ENCODE data around the gene LEFTY1.

Gene LEFTY1

DNA sequence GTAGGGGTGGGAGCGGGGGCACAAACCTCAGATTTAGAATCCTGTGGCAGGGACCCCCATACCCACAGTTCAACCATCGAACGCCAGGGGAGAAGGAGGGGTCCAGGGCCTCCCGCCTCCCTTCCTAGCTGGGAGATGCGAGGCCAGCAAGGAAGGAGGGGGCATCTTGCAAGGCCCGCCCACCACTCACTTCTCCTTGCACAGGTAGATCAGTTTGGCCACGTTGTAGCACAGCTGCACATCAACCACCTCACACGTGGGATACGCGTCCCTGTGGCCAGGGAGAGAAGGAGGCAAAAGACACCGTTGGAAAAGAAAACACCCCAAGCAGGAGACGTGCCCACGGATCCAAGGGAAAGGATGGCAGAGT lies 26.4 kb downstream of the LEFTY1 start:
- no peak overlapping the region for H3K27ac ChIP-seq (ENCODE audit: low read depth in 2 of 2, low read length in 2 of 2)
- no peaks in the 10 kb centered on the region for H3K9me3 ChIP-seq (ENCODE audit: control insufficient read depth in 2 of 2, low read length in 2 of 2)
- H3K27me3 ChIP-seq (ENCODE audit: control insufficient read depth in 2 of 2, insufficient read depth in 2 of 2, low read length in 2 of 2) = no peaks in the 10 kb centered on the region
- H3K4me1 ChIP-seq (ENCODE audit: control insufficient read depth in 2 of 2, insufficient read depth in 2 of 2, low read length in 2 of 2) = peaks cover 2 to 8% of the 10 kb centered on the region in 2 donors
- no peak overlapping the region for H3K4me3 ChIP-seq (ENCODE audit: low read length in 2 of 2)
- H3K9ac ChIP-seq (ENCODE audit: low read depth in 1 of 2, low read length in 2 of 2) = no peak overlapping the region
- peaks cover 66 to 79% of the 10 kb centered on the region in 2 donors for H3K36me3 ChIP-seq (ENCODE audit: control insufficient read depth in 2 of 2, insufficient read depth in 2 of 2, low read length in 2 of 2)

DNA sequence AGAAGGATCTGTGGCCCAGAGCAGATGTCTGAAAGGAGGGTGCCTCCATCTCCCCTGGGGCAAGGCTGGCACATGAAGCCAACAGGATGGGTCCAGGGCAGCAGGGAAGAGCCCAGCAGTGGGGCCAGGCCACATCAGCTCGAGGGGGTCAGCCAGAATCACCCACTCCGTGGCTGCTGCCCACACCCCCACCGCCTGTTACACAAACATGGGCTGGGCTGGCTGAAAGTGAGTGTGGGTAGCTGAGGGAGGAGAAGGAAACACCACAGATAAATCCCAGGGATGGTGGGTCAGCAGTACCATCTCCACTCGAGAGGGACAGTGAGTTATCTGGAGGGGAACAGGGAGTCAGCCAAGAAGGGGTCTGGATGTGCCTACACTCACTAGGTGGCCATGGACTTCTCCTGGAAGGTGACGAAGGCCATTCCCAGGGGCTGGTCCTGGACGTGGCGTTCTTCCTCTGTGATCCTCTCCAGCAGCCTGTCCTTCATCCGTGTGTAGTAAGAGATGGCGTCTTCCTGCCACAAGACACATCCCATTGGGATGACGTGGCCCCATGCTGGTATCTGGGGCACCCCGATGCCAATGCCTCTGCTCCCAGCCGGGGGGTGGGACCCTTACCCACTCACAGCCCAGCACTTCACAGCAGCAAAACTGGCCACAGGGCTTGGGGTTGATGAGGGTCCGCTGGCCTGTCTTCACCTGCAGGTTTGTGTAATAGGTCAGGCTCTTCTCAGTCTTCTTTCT lies 26.9 kb downstream of the LEFTY1 start:
- Histone ChIP-seq H3K4me1 (ENCODE audit: control insufficient read depth in 2 of 2, insufficient read depth in 2 of 2, low read length in 2 of 2) (peaks cover 2 to 8% of the 10 kb centered on the region in 2 donors), H3K27ac (ENCODE audit: low read depth in 2 of 2, low read length in 2 of 2) (no peak overlapping the region), H3K4me3 (ENCODE audit: low read length in 2 of 2) (no peak overlapping the region), H3K36me3 (ENCODE audit: control insufficient read depth in 2 of 2, insufficient read depth in 2 of 2, low read length in 2 of 2) (peaks cover 62 to 76% of the 10 kb centered on the region in 2 donors), H3K27me3 (ENCODE audit: control insufficient read depth in 2 of 2, insufficient read depth in 2 of 2, low read length in 2 of 2) (no peaks in the 10 kb centered on the region), H3K9me3 (ENCODE audit: control insufficient read depth in 2 of 2, low read length in 2 of 2) (no peaks in the 10 kb centered on the region), H3K9ac (ENCODE audit: low read depth in 1 of 2, low read length in 2 of 2) (no peak overlapping the region)

DNA sequence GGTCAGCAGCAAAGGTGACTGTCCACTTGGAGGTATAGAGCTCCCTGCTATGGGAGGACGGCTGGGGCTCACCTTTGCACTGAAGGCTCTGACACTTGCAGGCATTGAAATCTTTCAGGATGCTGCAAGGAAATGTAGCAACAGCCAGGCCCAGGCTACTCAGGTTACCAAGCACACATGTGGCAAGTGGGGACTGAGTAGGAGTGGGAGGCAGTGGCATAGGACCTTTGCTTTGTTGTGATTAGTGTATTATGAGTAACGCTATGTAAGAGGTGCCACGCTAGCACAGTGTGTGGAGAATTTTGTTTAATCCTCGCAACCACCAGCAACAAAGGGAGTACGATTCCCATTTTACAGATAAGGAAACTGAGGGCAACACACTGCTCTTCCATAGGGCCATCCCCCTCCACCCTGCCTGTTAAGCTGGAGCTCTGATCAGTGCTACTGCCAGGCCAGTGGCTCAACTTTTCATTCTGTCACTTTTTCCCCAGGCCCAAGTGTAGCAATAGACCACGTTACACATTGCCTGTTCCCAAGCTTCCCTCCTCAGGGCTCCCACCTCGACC lies 28.0 kb downstream of the LEFTY1 start:
- H3K4me3 ChIP-seq (ENCODE audit: low read length in 2 of 2) = no peak overlapping the region
- H3K9ac ChIP-seq (ENCODE audit: low read depth in 1 of 2, low read length in 2 of 2) = no peak overlapping the region
- no peaks in the 10 kb centered on the region for H3K27me3 ChIP-seq (ENCODE audit: control insufficient read depth in 2 of 2, insufficient read depth in 2 of 2, low read length in 2 of 2)
- H3K27ac ChIP-seq (ENCODE audit: low read depth in 2 of 2, low read length in 2 of 2) = no peak overlapping the region
- H3K4me1 ChIP-seq (ENCODE audit: control insufficient read depth in 2 of 2, insufficient read depth in 2 of 2, low read length in 2 of 2) = peaks cover 2 to 5% of the 10 kb centered on the region in 2 donors
- H3K9me3 ChIP-seq (ENCODE audit: control insufficient read depth in 2 of 2, low read length in 2 of 2) = no peaks in the 10 kb centered on the region
- peaks cover 63 to 76% of the 10 kb centered on the region in 2 donors for H3K36me3 ChIP-seq (ENCODE audit: control insufficient read depth in 2 of 2, insufficient read depth in 2 of 2, low read length in 2 of 2)

DNA sequence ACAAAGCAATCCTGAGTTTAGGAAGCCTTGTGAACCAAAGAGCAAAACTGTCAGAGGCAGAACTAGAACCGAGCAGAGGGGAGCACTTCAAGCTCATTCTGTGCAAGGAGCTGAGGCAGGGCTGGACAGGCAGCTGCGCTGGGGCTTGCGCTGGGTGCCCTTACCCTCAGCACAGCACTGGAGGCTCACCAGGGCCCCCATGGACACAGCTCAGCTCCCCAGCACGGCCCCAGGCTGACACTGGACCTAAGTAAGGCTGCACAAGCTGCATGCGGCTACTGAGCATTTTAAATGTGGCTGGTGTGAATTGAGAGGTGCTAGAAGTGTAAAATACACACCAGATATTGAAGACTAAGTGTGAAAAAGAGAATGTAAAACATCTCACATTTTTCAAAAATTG lies 28.8 kb downstream of the LEFTY1 start:
- Histone ChIP-seq H3K27ac (ENCODE audit: low read depth in 2 of 2, low read length in 2 of 2) (no peak overlapping the region), H3K36me3 (ENCODE audit: control insufficient read depth in 2 of 2, insufficient read depth in 2 of 2, low read length in 2 of 2) (peaks cover 62 to 74% of the 10 kb centered on the region in 2 donors), H3K4me1 (ENCODE audit: control insufficient read depth in 2 of 2, insufficient read depth in 2 of 2, low read length in 2 of 2) (peaks cover 0 to 5% of the 10 kb centered on the region in 2 donors), H3K9me3 (ENCODE audit: control insufficient read depth in 2 of 2, low read length in 2 of 2) (no peaks in the 10 kb centered on the region), H3K27me3 (ENCODE audit: control insufficient read depth in 2 of 2, insufficient read depth in 2 of 2, low read length in 2 of 2) (no peaks in the 10 kb centered on the region), H3K4me3 (ENCODE audit: low read length in 2 of 2) (no peak overlapping the region), H3K9ac (ENCODE audit: low read depth in 1 of 2, low read length in 2 of 2) (no peak overlapping the region)

DNA sequence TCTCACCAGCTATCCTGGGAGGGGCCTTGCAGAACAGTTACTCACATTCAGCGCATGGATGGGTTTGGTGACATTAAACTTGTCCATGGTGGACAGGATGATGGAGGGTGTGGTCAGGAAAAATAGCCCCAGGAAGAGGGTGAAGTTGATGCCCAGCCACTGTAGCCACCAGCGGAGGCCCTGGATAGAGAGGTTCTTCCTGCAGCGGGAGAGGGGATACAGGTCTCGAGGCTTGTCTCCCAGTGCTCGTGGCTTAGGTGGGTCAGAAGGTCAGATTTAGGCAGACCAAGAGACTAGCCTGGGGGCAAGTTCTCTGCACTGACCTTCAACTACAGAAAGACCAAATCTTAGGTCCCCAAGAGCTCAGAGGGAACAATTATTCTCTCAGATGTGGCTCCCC lies 29.8 kb downstream of the LEFTY1 start:
- H3K9me3 ChIP-seq (ENCODE audit: control insufficient read depth in 2 of 2, low read length in 2 of 2) = no peaks in the 10 kb centered on the region
- H3K4me1 ChIP-seq (ENCODE audit: control insufficient read depth in 2 of 2, insufficient read depth in 2 of 2, low read length in 2 of 2) = peaks cover 0 to 3% of the 10 kb centered on the region in 2 donors
- H3K27me3 ChIP-seq (ENCODE audit: control insufficient read depth in 2 of 2, insufficient read depth in 2 of 2, low read length in 2 of 2) = no peaks in the 10 kb centered on the region
- no peak overlapping the region for H3K4me3 ChIP-seq (ENCODE audit: low read length in 2 of 2)
- H3K9ac ChIP-seq (ENCODE audit: low read depth in 1 of 2, low read length in 2 of 2) = no peak overlapping the region
- peaks cover 70 to 81% of the 10 kb centered on the region in 2 donors for H3K36me3 ChIP-seq (ENCODE audit: control insufficient read depth in 2 of 2, insufficient read depth in 2 of 2, low read length in 2 of 2)
- H3K27ac ChIP-seq (ENCODE audit: low read depth in 2 of 2, low read length in 2 of 2) = no peak overlapping the region

DNA sequence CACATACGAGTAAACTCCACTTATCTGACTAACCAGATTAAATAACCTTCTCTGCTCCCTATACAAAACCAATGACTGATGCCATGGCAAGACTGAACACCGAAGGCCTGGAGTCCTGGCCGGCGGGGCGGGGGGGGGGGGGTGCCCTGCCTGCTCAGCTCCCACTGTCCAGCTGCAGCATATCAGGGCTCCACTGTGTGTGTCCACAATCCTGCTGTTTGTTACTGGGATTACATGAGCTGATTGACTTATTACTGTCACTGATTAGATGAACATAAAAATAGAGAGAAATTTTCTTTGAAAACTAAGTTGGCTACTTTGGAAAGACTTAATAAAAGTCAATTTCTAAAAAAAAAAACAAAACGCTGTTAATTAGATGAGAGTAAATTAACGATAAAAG lies 31.7 kb downstream of the LEFTY1 start:
- Histone ChIP-seq H3K9ac (ENCODE audit: low read depth in 1 of 2, low read length in 2 of 2) (no peak overlapping the region), H3K27me3 (ENCODE audit: control insufficient read depth in 2 of 2, insufficient read depth in 2 of 2, low read length in 2 of 2) (no peaks in the 10 kb centered on the region), H3K36me3 (ENCODE audit: control insufficient read depth in 2 of 2, insufficient read depth in 2 of 2, low read length in 2 of 2) (peaks cover 78 to 85% of the 10 kb centered on the region in 2 donors), H3K4me3 (ENCODE audit: low read length in 2 of 2) (no peak overlapping the region), H3K9me3 (ENCODE audit: control insufficient read depth in 2 of 2, low read length in 2 of 2) (no peaks in the 10 kb centered on the region), H3K4me1 (ENCODE audit: control insufficient read depth in 2 of 2, insufficient read depth in 2 of 2, low read length in 2 of 2) (no peaks in the 10 kb centered on the region), H3K27ac (ENCODE audit: low read depth in 2 of 2, low read length in 2 of 2) (no peak overlapping the region)

DNA sequence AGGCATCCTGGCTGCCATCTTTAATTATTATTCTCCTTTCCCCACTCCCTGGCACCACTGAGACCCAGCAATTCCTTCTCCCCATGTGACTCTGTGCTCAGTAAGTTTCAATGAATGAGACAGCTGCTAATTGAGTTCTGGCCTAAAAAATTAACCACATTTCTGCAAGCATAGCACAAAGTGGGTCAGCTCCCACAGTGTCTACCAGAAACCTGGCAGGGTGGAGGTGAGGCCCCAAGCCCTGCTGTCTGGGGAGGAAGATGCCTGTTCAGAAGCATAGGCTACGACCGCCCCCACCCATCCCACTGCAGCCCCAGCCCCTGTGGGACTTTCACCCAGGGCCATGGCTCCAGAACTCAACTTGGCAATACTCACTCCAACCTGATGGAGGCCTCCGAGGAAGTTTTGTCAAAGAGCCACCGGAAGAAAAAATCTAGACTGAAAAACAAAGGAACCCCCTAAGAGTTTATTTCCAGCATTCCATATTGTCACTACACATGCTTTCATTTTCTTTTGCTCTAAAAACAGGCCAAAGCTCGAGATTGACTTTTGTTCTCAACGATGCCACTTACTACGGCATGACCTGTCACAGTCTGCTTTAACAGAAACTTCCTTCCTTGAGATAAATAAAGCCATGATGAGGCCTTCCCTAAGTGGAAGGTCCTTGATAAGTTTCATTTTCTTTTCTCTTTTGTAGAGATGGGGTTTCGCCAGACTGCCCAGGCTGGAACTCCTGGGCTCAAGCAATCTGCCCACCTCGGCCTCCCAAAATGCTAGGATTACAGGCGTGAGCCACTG lies 33.2 kb downstream of the LEFTY1 start:
- H3K27me3 ChIP-seq (ENCODE audit: control insufficient read depth in 2 of 2, insufficient read depth in 2 of 2, low read length in 2 of 2) = no peaks in the 10 kb centered on the region
- peaks cover 72 to 80% of the 10 kb centered on the region in 2 donors for H3K36me3 ChIP-seq (ENCODE audit: control insufficient read depth in 2 of 2, insufficient read depth in 2 of 2, low read length in 2 of 2)
- no peak overlapping the region for H3K4me3 ChIP-seq (ENCODE audit: low read length in 2 of 2)
- no peaks in the 10 kb centered on the region for H3K9me3 ChIP-seq (ENCODE audit: control insufficient read depth in 2 of 2, low read length in 2 of 2)
- H3K4me1 ChIP-seq (ENCODE audit: control insufficient read depth in 2 of 2, insufficient read depth in 2 of 2, low read length in 2 of 2) = no peaks in the 10 kb centered on the region
- H3K27ac ChIP-seq (ENCODE audit: low read depth in 2 of 2, low read length in 2 of 2) = no peak overlapping the region
- H3K9ac ChIP-seq (ENCODE audit: low read depth in 1 of 2, low read length in 2 of 2) = no peak overlapping the region

DNA sequence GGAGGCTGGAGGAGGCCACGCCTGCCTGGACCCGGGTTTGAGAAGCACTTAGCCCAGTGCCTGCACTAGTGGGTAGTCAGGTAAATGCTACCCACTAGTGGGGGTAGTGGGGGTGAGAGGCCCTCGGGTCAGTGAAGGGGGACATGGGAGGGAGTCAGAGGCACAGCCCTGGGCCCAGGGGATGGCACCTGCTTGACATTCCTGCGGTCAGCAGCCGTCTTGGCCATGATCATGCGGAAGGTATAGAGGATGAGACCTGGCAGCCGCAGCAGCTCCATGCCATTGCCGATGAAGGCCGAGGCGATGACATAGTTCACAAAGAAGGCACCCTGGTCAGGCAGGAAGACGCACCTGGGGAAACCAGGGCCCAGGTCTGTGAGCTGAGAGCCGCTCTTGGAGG lies 35.5 kb downstream of the LEFTY1 start:
- Histone ChIP-seq H3K36me3 (ENCODE audit: control insufficient read depth in 2 of 2, insufficient read depth in 2 of 2, low read length in 2 of 2) (peaks cover 67 to 69% of the 10 kb centered on the region in 2 donors), H3K4me3 (ENCODE audit: low read length in 2 of 2) (no peak overlapping the region), H3K9ac (ENCODE audit: low read depth in 1 of 2, low read length in 2 of 2) (no peak overlapping the region), H3K27me3 (ENCODE audit: control insufficient read depth in 2 of 2, insufficient read depth in 2 of 2, low read length in 2 of 2) (no peaks in the 10 kb centered on the region), H3K27ac (ENCODE audit: low read depth in 2 of 2, low read length in 2 of 2) (no peak overlapping the region), H3K4me1 (ENCODE audit: control insufficient read depth in 2 of 2, insufficient read depth in 2 of 2, low read length in 2 of 2) (peaks cover 3 to 12% of the 10 kb centered on the region in 2 donors), H3K9me3 (ENCODE audit: control insufficient read depth in 2 of 2, low read length in 2 of 2) (no peaks in the 10 kb centered on the region)

DNA sequence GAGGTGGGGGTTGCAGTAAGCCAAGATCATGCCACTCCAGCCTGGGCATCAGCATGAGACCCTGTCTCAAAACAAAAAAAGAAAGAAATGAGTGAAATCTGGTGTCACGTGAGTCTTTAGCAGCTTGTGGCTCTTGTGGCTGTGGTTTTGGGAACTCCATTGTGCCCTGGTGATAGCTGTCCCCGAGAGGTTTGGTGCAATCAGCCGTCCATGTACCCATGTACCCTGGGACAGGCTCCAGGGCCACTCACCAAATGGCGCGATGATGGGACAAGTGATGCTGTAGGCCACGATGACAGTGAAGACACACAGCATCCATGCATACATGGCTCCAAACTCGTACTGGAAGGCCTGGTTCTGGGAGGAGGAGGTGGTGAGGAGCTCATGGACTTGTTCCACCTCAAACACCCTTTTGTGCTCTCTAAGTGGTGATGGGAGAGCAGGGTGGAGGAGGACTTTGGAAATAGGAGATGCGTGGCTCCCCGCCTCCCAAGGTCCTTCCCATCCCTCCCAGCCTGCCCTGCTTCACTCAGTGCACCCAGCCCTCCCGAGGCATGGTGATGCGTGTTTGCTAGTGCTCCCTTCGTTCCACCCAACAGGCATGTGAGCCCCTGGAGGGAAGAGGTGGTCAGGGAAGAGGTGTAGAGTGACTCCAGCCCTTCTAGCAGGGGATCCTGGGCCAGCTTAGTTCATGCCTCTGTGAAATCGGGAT lies 36.4 kb downstream of the LEFTY1 start:
- H3K27ac ChIP-seq (ENCODE audit: low read depth in 2 of 2, low read length in 2 of 2) = no peak overlapping the region
- no peak overlapping the region for H3K9ac ChIP-seq (ENCODE audit: low read depth in 1 of 2, low read length in 2 of 2)
- H3K4me1 ChIP-seq (ENCODE audit: control insufficient read depth in 2 of 2, insufficient read depth in 2 of 2, low read length in 2 of 2) = peaks cover 10 to 21% of the 10 kb centered on the region in 2 donors
- peaks cover 65 to 72% of the 10 kb centered on the region in 2 donors for H3K36me3 ChIP-seq (ENCODE audit: control insufficient read depth in 2 of 2, insufficient read depth in 2 of 2, low read length in 2 of 2)
- H3K4me3 ChIP-seq (ENCODE audit: low read length in 2 of 2) = no peak overlapping the region
- H3K9me3 ChIP-seq (ENCODE audit: control insufficient read depth in 2 of 2, low read length in 2 of 2) = no peaks in the 10 kb centered on the region
- H3K27me3 ChIP-seq (ENCODE audit: control insufficient read depth in 2 of 2, insufficient read depth in 2 of 2, low read length in 2 of 2) = no peaks in the 10 kb centered on the region

All from mucosa of rectum (tissue), 2 donors.